GM12875 (cell line): ENCODE measurements around the gene ZBTB20.

ENCODE experiments used
- H3K4me3 ChIP-seq: one replicate; pipeline ENCODE4 v1.5.1; 2011; ENCODE audit warnings: low read depth, low read length, control low read depth
- TF ChIP-seq, protein P1 (sequence below): IDR thresholded peaks from 2 replicates; pipeline ENCODE4 v1.5.1; 2011; ENCODE audit warnings: low read depth, mild to moderate bottlenecking, control low read depth, inconsistent platforms, low read length, moderate library complexity, borderline replicate concordance; ENCODE audit not compliant: insufficient read depth

ZBTB20 gene

DNA sequence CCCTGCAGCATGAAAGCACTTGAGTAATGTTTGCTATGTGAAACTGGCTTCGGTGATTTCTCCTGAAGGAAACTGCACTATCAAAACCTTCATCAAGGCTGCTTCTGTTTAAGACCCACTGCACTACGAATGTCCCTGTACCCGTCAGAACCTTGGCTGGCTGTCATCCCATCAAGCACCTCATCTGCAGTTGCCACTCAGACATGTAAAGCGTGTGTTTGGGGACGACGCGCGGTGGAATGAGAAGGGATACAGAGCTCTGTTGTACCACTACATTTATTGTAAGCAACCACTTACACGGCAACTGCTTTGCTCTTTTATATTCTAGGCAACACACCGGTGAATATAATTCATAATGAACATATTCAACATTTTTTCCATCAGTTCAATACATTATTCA is 705.7 kb downstream of the ZBTB20 start:
- no peak overlapping the region for H3K4me3 ChIP-seq
- TF ChIP-seq, protein P1, sequence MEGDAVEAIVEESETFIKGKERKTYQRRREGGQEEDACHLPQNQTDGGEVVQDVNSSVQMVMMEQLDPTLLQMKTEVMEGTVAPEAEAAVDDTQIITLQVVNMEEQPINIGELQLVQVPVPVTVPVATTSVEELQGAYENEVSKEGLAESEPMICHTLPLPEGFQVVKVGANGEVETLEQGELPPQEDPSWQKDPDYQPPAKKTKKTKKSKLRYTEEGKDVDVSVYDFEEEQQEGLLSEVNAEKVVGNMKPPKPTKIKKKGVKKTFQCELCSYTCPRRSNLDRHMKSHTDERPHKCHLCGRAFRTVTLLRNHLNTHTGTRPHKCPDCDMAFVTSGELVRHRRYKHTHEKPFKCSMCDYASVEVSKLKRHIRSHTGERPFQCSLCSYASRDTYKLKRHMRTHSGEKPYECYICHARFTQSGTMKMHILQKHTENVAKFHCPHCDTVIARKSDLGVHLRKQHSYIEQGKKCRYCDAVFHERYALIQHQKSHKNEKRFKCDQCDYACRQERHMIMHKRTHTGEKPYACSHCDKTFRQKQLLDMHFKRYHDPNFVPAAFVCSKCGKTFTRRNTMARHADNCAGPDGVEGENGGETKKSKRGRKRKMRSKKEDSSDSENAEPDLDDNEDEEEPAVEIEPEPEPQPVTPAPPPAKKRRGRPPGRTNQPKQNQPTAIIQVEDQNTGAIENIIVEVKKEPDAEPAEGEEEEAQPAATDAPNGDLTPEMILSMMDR: no peak

DNA sequence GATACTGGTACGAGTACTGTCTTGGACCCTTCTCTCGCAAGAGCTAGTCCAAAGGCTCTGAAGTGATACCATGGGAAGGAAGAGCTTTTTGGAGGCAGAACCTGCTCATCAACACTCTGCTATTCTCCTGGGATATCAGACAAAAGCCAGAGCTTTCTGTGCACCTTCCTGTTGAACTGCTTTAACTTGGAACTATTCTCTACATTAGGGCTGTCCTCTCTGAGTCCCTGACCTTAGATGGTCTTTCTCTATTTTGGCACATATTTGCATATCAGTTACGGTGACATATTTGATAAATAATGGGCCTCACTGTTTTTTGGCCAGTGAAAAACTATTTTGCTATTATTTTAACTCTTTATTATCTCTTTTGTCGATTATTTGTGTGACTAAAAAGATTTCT is 706.4 kb downstream of the ZBTB20 start:
- TF ChIP-seq, protein P1: no peak

DNA sequence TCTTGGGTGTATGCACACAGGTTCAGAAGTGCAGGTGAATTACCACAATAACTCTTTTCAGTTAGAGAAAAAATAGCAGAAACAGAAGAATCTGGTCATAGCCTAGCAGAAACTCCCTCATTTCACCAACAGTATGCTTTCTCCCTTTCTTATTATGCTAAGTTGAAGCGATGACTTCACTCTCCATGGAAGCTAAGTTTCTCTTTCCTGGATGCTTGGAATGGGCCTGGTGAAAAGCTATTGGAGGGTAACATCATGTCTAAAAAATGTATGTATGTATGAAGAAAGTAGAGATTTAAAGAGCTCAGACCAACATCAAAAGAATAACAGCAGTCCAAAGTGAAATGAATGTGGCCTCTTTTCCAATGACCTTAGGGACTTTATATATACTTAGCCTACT is 707.8 kb downstream of the ZBTB20 start:
- TF ChIP-seq, protein P1: no peak
- H3K4me3 ChIP-seq: no peak overlapping the region

More for the DNA sequence above, 706.4 kb downstream of the ZBTB20 start:
- H3K4me3 ChIP-seq: no peak overlapping the region

DNA sequence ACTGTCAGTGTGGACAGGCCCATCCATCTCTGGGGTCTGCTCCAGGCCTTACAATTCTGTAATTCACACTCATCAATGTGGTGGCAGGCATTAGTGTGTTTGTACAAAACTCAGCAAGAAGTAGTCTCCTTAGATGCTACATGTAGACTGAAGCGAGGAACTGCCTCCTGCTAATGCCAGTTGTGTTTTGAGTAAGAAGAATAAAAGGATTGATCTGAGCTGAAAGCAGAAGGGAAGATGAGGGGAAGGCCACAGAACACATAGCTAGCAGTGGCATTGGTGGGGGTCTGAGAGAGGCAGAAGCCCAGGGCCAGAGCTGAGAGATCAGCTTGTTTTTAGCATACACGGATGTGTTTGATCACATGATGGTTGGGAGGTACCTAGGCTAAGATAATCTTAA is 709.2 kb downstream of the ZBTB20 start:
- TF ChIP-seq, protein P1: no peak
- H3K4me3 ChIP-seq: no peak overlapping the region

DNA sequence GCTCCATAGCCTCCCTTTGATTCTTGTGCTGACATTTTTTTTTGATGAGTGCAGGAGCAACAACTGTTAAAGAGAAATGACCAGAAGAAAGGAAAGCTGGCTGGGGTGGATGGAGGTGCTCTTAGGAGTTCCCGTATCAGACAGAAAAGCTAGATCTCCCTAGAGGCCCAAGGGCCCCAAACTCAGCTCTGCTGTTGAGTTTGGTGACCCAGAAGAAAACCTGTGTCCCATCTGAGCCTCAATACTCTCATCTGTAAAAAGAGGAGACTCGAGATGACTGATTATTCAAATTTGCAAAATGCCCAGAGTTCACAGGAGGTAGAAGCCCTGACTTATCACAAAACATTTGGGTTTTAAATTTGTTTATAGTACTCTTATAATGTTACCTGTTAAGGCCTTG is 710.9 kb downstream of the ZBTB20 start:
- H3K4me3 ChIP-seq: no peak overlapping the region
- TF ChIP-seq, protein P1: no peak

DNA sequence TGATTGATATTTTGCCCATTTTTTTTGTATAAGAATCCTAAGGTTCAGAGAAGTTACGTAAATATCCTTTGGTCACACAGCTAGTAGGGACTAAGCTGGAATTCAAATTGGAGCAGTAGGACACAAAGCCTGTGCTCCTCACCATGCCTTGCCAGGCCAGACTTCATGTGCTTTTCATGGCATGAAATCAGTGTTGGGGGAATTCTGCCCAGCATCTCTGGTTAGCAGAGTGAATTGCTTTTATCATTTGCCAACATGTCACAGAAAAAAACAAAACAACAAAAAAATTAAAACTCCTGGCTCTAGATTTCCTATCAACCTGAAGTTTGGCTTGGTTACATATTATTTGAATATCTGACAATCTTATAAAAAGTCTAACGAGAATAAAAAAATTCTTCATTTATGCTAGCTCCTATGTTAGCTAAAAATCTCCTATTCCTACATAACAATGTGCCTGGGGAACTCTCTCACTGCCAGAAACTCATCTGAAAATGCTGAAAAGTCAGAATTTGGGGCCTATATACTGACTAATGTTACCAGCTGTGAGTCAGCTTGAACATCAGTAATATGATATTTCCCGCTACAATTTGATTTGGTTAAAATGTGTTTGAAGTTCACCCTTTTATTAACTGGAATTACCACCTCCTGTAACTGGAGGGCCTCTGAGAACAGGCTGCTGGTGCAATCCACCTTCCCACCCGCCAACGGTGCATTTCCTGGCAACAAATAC is 711.5 kb downstream of the ZBTB20 start:
- H3K4me3 ChIP-seq: no peak overlapping the region
- TF ChIP-seq, protein P1: no peak

DNA sequence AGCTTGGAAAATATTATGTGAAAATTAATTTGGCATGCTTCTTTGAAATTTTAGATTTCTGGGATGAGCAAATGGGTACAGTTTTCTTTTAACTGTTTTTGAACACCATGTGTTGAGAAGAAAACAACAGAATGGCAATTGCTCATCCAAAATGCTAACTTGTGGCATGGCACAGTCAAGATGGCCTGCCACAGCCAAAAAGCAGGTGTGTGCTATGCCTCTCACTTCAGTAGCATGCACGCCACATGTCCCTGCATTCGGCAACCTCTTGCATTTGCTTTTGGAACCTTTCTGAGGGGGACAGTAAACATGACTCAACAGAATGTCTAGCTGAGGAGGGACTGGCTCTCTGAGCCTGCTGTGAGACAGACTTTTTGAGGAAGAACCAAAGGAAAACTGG is 714.8 kb downstream of the ZBTB20 start:
- TF ChIP-seq, protein P1: no peak
- no peak overlapping the region for H3K4me3 ChIP-seq
